Measurements from ENCODE around the gene NIPA2. TPM values are rescaled to one million over a fixed set of nuclear protein-coding genes. Genes with fewer than 3 reads are reported as not detected.

NIPA2 gene
- 52.9 and 74.0 TPM in 2 replicates for total RNA-seq

GRCh38 chr15:22838292-22839042 is at the start of gene NIPA2:
TSS of gene NIPA2 (plus strand) at chr15:22838666. CDS start at chr15:22851732, 13,066 bp downstream.

Other genes with a start within 250 kb of the NIPA2 start
- 5.7 and 16.4 TPM in 2 replicates for gene NIPA1, start 52.0 kb upstream of the NIPA2 start, total RNA-seq
- 88.7 and 154 TPM in 2 replicates for gene CYFIP1, start 141.7 kb downstream of the NIPA2 start, total RNA-seq
- gene TUBGCP5, start 200.9 kb downstream of the NIPA2 start, total RNA-seq: 18.0 and 22.3 TPM in 2 replicates